Renal cortical epithelial cell (primary cell): ENCODE measurements around the gene ANKRD6. TPM values are rescaled to one million over a fixed set of nuclear protein-coding genes. Genes with fewer than 3 reads are reported as not detected.

Source experiments
- DNase-seq: peaks from one replicate; pipeline ENCODE4 v3.0.0-alpha.2; 2011; ENCODE audit warnings: low read depth
- total RNA-seq: library from RNA; depleted of rRNA; stranded (reverse); fragments of >200 nt; gene quantifications from 2 replicates; pipeline ENCODE4 v1.2.3, GENCODE V29; 2014

Gene ANKRD6
- total RNA-seq, 1 donor from 2014 or later: 13.4 TPM

GRCh38 chr6:89471287-89471867, 38.4 kb downstream of the ANKRD6 start:
- no peak for DNase-seq

- peak; percentile 10 for DNase-seq
Observed at GRCh38 chr6:89475101-89475500, 42.1 kb downstream of the ANKRD6 start.

DNA sequence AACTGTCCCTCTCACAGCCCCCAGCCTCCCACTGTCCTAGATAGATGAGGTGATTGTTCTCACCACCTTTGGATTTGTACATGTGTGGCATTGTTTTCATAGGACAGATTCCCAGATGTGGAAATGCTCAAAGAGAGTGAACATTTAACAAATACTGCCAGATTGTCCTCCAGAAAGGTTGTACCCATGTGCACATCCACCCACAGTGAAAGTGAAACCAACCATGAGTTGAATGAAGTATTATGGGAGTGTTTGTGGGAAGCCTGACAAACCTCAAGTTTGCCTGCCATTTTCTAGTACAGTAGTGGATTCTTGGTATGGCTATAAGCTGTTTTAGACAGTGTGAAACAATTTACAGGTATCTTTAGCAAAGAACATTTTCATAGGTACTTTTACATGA, 42.7 kb downstream of the ANKRD6 start:
- DNase-seq: peak; percentile 57

DNA sequence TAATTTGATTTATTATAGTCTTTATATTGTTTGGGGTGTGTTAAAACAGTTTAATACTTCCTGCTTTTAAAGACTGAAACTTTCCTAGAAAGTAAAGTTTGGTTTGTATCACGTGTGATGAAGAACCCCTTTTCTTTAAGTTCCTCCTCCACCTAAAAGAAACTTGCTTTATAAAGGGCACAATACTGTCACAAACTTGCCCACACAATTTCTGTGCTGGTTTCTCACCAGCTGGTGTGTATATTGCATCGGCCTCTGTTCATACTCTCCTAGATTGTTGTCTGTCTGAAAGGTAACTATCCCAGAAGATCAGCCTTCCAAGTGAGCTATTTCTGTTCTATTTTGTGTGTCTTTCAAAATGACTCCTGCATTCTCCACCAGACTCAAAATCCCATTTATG, 46.9 kb downstream of the ANKRD6 start:
- no peak for DNase-seq

GRCh38 chr6:89481695-89482094, 48.7 kb downstream of the ANKRD6 start:
- DNase-seq: no peak

DNA sequence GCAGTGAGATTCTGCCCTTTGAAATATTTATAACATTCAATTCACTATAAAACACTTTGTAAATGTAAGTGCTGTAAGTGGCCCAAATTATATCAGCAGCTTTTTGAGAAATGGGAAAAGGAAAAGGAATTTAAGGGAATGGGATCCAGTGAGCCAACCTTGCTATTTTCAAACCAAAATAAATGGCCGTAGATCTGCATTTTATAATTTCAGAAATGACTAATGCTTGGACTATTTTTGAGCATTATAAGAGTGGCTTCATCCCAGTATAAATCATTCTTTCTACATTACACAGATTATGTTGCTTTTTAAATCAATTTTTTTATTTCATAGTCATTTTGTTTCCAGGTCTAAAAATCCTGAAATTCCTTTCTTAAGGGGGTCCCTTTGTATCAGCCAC, 49.2 kb downstream of the ANKRD6 start:
- no peak for DNase-seq

DNA sequence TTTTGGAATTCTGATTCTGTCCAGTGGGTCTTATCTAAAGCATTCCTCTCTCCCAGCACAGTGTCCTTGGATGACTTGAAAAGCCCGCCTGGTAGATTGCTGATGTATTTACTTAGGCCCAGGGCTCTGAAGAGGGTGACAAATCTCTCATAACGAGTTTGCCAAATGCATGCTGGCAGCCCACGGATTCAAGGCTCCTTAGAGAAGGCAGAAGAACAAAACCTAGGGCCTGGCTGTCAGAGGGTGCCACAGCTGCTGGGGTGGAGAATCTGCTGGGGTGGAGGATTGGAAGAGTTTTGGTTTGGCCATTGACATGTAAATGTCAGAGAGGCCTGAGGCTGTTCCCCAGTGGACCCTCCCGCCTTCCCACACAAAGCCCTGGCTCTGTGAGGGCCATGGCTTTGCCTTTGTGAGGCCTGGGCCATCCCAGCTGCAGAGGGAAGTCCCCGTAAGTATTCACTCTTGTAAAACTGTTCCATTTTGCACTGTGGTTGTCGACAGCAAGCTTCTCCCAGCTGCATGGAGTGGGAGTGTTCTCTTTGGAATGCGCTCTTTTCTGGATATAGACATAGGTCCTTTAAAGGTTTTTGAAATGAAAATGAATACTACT, 50.3 kb downstream of the ANKRD6 start:
- no peak for DNase-seq

GRCh38 chr6:89485320-89485719, 52.4 kb downstream of the ANKRD6 start:
- DNase-seq: no peak

DNA sequence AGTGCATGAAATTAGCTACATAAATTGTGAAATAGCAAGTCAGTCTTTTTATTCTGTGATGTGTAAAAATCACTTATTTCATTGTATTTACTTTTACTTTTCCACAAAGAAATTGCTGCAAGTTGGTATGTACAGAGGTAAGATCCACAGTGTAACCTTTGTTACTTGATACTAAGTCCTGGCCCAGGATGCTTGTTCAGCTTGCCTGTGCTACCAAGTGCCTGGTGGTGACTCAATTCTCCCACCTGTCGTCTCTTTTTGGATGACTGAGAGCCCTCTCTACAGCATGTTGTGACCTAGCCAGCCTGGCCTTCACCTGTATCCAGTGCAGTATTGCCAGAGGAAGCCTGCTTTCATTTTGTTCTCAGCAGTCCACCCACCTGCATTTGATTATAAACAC, 54.9 kb downstream of the ANKRD6 start:
- no peak for DNase-seq

DNA sequence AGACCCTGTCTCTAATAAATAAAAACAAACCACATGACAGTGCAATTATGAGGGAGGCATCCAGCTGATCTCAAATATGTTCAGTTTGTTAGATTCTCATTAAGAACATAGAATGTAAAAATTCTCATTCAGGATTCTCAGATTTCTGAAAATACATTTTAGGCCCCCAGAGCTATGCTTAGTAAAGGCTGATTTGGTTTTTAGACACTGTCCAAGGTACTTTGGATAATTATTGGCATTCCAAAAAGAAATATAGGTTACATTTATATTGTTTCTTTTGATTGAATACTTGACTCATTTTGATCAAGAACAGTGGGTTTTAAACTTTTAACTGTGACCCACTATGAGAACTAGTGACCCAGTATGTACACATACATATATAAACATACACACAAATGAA, 55.5 kb downstream of the ANKRD6 start:
- DNase-seq: no peak

DNA sequence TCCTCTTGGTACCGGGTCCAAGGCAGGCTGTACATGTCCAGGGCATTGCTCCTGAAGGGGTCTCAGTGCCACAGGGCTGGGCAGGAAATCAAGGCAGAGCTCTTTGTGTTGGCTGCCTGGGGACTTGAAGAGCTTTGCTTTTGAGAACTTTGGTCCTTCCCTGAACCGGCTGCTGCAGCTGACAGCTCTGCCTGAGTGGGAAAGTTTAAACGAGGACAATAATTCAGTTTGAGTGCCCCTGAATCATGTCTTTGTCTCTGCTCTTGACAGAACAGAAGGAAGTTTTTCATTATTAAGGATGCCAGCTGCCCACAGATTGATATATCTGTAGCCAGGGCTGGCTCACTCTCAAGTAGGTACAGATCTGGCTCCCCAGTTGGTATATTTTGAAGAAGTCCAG, 56.1 kb downstream of the ANKRD6 start:
- no peak for DNase-seq

GRCh38 chr6:89492025-89492640, 59.2 kb downstream of the ANKRD6 start:
- no peak for DNase-seq

GRCh38 chr6:89494131-89494793, 61.3 kb downstream of the ANKRD6 start:
- no peak for DNase-seq

GRCh38 chr6:89495961-89496535, 63.1 kb downstream of the ANKRD6 start:
- DNase-seq: no peak

DNA sequence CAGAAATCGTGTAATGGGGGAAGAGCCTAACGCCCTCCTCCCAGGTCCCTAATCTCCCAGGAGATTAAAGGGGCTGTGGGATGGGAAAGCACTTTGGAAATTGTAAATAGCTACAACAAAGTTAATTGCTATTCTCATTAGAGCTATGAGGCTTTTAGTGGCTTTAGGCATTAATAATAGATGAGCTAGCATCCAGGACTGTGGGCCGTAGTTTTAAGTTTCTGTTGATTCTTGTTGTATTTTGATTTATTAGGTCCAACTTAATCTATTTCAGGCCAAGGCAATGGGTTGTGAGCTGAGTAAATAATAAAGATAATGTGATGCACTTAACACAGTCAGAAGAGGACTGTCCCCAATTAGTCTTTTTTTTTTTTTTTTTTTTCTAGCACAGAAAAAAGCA, 67.7 kb downstream of the ANKRD6 start:
- no peak for DNase-seq

GRCh38 chr6:89501222-89501621, 68.3 kb downstream of the ANKRD6 start:
- no peak for DNase-seq

DNA sequence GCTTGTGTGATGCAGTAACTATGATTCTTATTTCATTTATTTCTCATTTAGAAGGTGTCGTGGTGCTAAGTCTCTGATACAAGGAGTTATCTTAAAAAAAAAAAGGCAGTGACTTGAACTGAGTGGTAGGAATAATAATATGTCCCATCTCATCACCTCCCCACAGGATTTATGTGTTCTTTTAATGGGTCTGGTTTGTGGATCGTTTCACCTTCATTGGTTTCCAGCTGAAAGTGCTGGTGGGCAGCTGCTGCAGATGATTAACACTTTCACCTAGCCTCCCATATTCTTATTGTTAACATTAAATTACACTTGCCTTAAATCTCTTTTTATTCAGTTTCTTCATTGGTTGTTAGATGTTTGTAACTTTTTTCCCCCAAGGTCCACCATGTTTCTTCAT, 68.8 kb downstream of the ANKRD6 start:
- DNase-seq: no peak

- DNase-seq: no peak
Observed at GRCh38 chr6:89503641-89504040, 70.7 kb downstream of the ANKRD6 start.

DNA sequence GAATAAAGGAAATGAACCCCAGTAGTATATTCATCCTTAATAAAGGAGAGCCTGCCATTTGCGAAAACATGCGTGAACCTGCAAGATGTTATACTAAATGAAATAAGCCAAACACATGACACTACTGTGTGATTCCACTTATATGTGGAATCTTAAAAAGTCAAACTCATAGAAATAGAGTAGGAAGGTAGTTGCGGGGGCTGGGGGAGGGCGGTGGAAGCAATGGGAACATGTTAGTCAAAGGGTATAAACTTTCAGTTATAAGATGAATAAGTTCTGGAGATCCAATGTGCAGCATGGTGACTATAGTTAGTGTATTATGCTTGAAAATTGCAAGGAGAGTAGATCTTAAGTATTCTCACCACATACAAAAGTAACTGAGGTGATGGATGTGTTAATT, 72.9 kb downstream of the ANKRD6 start:
- DNase-seq: no peak

DNA sequence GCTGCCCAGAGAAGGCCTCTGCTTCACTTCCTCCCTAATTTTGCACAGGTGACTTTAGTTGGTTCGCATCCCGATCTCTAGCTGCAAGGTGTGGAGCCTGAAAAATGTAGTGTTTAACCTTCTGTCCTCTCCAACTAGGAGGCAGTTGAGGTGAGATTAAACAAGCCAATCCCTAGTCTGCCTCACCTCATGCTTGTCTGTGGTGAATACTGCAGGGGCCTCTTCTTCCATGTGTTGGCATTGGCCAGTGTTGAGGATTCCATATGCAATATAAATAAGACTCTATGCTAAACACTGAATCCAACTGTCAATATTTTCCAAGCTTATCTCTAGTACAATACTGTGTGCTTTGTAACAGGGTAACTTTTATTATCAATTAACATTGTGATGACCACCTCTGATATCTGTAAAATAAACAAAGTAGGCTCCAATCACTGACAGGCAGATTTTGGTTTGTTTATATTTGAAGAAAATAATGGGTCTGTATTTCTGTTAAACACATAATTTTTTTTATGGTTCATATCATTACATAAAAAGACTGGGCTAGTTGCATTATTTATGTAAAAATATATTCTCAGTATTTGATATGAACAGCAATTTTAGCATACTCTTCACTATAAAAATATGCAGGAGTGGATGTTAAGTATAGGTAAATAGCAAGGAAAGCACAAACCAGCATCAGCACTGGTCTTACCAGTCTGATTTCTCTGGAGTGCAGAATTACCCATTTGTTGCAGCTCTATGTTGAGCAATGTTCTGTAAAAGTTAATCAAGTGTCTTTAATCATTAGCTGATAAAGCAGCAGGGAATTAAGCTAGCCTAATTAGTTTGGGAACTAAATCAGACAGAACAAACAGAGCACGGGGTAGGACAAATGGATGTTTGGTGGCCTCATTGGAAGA, 74.0 kb downstream of the ANKRD6 start:
- DNase-seq: peak; percentile 30

DNA sequence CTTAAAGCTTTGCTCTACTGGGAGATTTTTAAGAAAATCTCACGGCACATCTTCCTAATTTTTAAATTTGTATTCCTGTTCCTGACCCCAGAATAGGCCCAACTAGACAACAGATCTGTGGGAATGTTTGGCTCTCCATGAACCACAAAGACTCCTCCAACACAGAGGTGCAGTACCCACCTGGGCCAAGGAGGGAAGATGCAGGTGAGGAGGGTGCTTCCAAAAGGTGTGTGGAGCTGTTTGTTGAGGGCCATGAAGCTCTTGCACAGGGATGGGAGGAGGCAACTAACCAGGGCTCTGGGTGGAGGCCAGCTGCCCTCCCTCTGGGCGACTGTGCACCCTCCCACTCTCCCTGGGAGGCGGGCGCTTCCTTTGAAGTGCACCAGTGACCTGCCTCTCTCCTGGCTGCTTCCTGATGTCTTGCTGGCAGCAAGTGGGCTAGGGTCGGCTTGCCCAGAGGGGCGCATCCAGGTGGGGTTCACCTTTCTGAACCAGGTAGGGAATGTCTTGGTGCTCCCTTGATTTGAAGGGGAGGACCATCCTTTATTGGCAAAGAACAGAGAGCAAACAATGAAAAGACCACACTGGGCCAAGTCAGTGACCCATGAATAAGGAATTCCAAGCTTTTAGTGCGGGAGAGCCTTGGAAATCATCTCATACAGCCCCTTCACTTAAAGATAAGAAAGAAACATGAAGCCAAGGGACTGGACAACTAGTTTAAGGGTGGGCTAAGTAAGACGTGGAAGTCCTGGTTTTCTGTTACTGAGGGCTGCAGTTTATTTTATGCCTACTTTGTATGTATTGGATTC, 76.0 kb downstream of the ANKRD6 start:
- peak; percentile 21 for DNase-seq
